HG03108 (cell line): Measurements from ENCODE around the gene ORAI2.
A peak's percentile ranks its signal among the peaks of the same experiment; 100 is the strongest.
"Not testable (repeated sequence)": the region's sequence is repeated elsewhere in the genome, so short reads cannot be mapped to it uniquely, and the experiment has no call there.

Source experiments
- ATAC-seq: cut with Tn5 transposase; IDR thresholded peaks from one replicate; pipeline ENCODE4 v1.9.1; 2021; ENCODE audit warnings: moderate library complexity; ENCODE audit not compliant: unreplicated experiment

ORAI2 gene

DNA sequence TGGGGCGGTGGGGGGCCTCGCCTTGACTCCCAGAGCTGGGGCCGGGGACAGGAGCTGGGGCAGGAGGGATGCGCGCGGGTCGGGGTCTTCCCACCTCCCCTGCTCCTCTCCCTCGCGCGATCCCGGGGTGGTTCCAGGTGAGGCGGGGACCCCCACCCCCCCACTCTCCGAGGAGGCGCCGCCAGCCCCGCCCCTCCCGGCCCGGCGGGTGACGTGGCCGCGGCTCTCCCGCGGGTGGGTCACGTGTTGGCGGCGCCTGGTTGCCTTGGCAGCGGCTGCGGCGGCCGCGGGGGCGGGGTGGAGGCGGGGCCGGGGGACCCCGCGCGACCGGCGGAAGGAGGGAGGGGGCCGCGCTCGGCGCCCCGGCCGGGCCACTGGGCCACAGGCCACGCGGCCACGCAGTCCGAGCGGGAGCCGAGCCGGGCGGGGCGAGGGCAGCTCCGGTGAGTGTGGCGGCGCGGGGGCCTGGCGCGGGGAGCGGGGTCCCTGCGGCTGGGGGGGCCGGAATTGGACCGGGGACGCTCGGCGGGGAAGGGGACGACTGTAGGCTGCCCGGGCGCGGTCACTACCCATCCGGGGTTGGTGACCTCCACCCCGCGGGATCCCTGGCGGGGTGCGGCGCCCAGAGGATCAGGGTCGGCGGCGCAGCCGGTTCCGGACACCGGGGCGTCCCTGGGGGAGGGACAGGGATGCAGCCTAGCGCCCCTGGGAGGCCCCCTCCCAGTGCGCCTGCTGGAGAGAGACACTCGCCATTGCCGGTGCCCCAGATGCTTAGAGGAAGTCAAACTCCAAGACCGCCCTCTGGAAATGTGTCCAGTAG, at the start of gene ORAI2:
TSS of gene ORAI2 (plus strand) at position 357 of the 820 bp plus-strand sequence. CDS start 5,382 bp downstream, outside the sequence.
- peak; percentile 50 for ATAC-seq

GRCh38 chr7:102387064-102387463, 46.3 kb upstream of the ORAI2 start:
- ATAC-seq = no peak

DNA sequence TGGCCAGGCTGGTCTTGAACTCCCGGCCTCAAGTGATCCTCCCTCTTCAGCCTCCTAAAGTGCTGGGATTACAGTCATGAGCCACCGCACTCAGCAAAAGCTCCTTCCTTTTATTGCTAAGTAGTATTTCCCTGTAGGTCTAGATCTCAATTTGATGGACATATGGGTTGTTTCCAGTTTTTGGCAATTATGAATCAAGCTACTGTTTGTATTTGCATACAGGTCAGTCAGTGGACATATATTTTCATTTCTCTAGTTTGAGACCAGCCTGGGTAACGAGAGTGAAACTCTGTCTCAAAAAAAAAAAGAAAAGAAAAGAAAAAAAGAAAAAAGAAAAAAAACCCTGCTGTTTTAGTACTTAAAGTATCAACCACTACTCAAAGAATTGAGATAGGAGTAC, 43.6 kb upstream of the ORAI2 start:
- no peak for ATAC-seq

- no peak for ATAC-seq
These were observed 42.5 kb upstream of the ORAI2 start for GRCh38 chr7:102390697-102391484.

- ATAC-seq = no peak
These were observed 41.0 kb upstream of the ORAI2 start for GRCh38 chr7:102392330-102392729.

DNA sequence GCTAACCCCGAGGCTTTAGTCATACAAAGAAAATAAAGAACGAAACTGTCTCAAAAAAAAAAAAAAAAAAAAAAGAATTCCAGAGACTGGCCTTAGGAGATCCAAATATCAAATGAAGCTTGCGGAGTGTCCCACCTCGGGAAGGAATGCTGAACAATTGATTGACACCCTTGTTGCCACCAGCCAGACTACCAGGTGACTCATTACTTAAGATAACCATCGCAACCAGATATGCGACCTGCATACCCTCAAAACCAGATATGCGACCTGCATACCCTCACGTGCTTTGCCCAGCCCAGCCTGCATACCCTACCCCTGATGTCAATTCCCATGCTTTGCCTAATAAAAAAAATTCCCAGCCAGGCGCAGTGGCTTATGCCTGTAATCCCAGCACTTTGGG, 39.9 kb upstream of the ORAI2 start:
- ATAC-seq = no peak

DNA sequence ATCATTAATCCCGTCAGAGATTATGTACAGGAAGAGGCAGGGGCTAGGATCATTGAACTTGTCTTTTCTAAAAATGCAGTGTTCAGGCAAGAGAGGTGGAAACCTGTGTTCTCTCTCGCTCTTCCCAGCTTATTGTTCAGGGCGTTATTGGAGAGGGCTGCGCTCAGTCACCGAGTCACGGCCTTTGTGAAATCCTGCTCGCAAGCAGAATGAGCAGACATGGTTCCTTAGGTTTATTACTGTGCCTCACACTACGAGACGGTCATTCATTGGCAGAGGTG, 37.8 kb upstream of the ORAI2 start:
- ATAC-seq = no peak

DNA sequence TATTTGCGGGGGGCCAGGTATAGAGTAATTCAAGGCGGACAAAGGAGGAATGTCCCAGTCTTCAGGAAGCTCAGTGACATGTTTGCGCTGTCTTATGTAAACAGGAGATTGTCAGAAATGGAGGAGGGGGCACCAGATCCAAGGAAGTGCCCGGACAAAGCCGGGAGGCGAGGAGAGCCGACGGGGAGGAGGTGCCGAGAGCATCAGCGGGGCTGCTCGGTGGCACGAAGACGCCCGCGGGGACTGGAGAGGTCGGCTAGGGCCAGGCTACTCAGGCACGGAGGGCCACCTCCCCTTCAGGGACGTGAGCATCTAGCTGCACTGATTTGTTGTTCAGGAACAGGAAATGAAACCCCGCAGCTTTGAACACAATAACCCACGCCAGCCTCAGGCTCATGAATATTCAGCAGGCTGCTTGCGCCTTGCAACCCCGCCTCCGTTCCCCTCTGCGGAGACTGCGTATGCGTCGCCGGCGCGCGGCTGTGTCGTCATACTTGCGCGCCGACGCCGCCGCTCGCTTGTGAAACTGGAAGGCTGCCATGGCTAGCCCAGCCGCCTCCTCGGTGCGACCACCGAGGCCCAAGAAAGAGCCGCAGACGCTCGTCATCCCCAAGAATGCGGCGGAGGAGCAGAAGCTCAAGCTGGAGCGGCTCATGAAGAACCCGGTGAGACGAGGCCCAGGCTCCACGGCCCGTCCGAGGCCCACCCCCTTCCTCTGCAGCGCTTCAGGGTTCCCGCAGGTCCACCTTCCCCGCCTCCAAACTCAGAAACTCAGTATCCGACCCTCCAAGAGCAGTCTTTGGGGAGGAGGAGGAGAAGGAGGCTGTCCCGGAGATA, 37.3 kb upstream of the ORAI2 start, which contains the start of gene PRKRIP1:
TSS of gene PRKRIP1 (plus strand) at position 491 of the 837 bp plus-strand sequence. CDS start at position 540, 49 bp downstream.
- peak; percentile 99 for ATAC-seq

DNA sequence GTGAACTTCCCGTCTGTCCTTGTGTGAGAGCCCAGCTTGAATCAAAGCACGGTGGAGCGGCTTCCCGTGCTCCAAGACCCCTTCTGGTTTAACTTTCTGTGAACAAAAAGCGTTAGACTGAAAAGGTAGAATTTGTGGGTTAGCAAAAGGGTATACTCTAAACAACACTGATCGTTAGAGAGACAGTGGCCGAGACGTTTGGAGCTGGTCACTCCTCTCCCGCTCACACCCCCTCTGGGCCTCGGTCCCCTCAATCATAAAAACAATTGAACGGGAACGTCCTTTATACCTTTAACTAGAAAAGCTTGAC, 36.7 kb upstream of the ORAI2 start:
- ATAC-seq = no peak

DNA sequence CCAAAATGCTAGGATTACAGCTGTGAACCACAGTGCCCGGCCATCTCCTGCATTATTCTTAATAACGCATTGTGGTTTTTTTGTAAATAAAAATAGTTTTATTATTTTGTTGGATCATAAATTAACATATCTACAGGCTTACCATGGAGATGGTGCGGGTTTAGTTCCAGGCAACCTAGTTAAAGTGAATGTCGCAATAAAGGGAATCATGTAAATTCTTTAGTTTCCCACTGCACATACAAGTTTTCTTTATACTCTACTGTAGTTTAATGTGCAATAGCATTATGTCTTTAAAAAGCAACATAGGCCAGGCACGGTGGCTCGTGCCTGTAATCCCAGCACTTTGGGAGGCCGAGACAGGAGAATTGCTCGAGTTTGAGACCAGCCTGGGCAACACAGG, 34.8 kb upstream of the ORAI2 start:
- no peak for ATAC-seq

- ATAC-seq = no peak
These were observed 33.0 kb upstream of the ORAI2 start for GRCh38 chr7:102400360-102400759.

GRCh38 chr7:102403563-102403962, 29.8 kb upstream of the ORAI2 start:
- ATAC-seq = no peak

DNA sequence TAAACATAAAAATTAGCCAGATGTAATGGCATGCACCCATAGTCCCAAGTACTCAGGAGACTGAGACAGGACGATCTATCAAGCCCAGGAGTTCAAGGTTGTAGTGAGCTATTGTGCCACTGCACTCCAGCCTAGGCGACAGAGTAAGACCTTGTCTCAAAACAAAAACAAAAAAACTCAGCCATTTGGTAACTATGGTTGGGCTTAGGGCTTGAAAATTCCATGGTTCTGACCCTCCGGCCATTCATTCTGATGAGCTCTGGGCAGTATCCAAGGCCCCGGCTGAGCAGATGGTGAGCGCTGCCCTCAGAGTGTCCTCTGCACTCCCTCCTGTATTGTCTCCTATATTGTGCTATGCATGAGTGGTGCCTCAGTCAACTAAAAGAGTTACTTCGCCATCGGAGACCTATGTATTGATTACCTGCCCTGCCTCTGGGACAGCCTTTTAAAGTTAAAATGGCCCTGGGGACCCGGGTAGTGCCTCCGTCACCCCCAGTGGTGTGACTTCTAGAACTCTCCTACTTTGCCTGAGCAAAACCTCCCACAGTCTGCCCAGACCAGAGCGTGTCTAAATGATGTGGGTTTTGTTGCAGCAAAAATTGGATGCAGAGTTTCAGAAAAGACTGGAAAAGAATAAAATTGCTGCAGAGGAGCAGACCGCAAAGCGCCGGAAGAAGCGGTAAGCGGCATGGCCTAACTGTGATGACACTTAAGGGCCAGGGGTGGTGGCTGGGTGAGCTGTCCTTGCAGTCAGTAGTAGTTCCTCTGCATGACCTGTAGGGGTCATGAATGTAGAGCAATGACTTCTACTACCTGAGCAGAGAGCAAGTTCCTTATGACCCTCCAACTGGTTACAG, 29.1 kb upstream of the ORAI2 start:
- peak; percentile 76 for ATAC-seq

- ATAC-seq = not testable (repeated sequence)
These were observed 28.6 kb upstream of the ORAI2 start for GRCh38 chr7:102404862-102405188.

- peak; percentile 7 for ATAC-seq
These were observed 25.5 kb upstream of the ORAI2 start for GRCh38 chr7:102407910-102408309.

DNA sequence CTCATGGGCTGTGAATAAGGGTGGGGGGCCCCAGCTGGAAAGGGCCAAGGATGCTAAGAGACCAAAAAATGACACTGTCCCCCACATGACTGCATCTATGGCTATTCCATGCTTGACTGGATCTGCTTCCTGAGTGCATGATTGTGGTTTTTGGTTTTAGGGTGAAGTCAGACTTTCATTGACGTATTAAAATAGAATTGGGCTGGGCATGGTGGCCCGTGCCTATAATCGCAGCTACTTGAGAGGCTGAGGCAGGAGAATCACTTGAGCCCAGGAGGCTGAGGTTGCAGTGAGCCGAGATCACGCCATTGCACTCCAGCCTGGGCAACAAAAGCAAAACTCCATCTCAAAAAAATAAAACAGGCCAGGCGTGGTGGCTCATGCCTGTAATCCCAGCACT, 24.8 kb upstream of the ORAI2 start:
- ATAC-seq = peak; percentile 50

DNA sequence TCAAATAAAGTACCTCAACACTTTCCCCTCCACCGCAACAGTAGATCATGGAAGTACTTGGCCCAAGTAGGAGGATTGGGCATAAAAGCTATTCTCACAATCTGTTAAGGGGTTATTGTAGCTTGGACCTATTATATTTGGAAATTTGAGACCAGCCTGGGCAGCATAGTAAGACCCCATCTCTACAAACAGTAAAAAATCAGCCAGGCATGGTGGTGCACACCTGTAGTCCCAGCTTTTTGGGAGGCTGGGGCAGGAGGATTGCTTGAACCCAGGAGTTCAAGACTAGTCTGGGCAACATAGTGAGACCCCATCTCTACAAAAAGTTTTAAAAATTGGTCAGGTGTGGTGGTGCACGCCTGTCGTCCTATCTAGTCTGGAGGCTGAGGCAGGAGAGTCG, 24.0 kb upstream of the ORAI2 start:
- no peak for ATAC-seq

DNA sequence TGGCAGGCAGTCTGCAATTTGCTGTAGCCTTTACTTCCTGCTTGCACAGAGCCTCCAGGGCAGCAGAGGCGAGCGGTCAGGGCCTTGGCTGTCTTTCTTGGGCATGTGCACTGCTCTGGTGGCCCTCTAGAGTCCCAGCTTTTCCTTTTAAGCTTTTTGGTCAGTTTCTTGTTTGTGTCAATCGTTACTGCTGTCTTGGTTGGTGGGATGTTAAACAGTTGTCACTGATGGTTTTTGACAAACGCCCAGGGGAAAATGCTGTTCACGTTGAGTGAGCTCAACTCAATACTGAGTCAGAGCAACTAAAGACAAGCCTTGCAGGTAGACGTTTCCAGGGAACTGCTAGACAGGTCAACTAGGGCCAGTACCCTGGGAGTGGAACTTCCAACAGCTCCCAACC, 23.3 kb upstream of the ORAI2 start:
- no peak for ATAC-seq

GRCh38 chr7:102410918-102411317, 22.5 kb upstream of the ORAI2 start:
- no peak for ATAC-seq

GRCh38 chr7:102412548-102412947, 20.8 kb upstream of the ORAI2 start:
- ATAC-seq = no peak

- no peak for ATAC-seq
These were observed 20.3 kb upstream of the ORAI2 start for GRCh38 chr7:102413091-102413490.
